ENCODE results near the gene MEF2C. TPM values are rescaled to one million over a fixed set of nuclear protein-coding genes. Genes with fewer than 3 reads are reported as not detected.

MEF2C gene
- total and polyA plus RNA-seq, 2 of the 13 experiments (the other 11 are each of a cell fraction or from before 2014, with no cell fraction given) = 0.02 TPM; not detected in 1

DNA sequence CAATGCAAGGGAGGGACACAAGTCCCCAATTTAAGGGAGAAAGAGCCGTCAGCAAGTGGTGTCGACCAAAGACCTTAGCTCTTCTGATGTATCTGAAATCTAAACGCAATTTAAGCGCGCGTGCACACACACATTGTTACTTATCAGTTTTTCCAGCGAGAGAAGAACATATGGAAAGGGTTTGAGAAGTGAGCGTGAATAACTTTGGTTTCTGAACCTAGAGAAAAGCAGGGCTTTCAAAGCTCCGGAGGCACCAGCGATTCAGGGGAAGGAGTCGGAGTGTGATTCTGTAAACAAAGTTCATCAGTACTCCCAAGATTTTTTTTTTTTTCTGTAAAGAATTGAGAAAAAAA, 191.8 kb downstream of the MEF2C start:
- BruUV-seq (replicated peaks) = no TSS peak
- H3K9ac ChIP-seq (ENCODE audit: insufficient read depth, low read depth, low read length) = no peak overlapping the region
- no peak overlapping the region for H2AFZ ChIP-seq (ENCODE audit: low read length)
- WGBS (ENCODE audit: low lambda C conversion rate) = 9% methylated on average over 11 of the region's 11 CpGs
- ATAC-seq = peak; percentile 26; the same call in 2 of the 3 replicates
- POLR2A ChIA-PET = no interaction called here
- H4K20me1 ChIP-seq (ENCODE audit: insufficient read depth, low read length) = no peaks in the 10 kb centered on the region
- no peak for FAIRE-seq
- CTCF ChIA-PET (ENCODE audit: low intra/inter-chr PET ratio, low total read pairs) = interaction anchor here (1.8 kb wide), 1 partner anchor 910 kb away, joined by 32 read pairs; no protein-coding TSS in a partner anchor
- in situ Hi-C loops (cut with HindIII; ENCODE audit: extremely low pct_ligation_motif_present, low pct_unique_long_range_greater_than_20kb) (loop anchor here (25.0 kb wide), 1 partner anchor 1279 kb away; the partner anchor contains the start of gene CCNH), intact Hi-C loops (cut with micrococcal nuclease; ENCODE audit: unreplicated experiment) (loop anchor here (1.0 to 2.0 kb wide), 2 partner anchors 910 to 1266 kb away; no protein-coding TSS in a partner anchor)
- H3K4me1 ChIP-seq (ENCODE audit: insufficient read depth, low read length) = no peaks in the 10 kb centered on the region
- H3K4me2 ChIP-seq (ENCODE audit: low read depth, low read length) = peak overlapping the region; percentile 32
- H3K9me3 ChIP-seq (ENCODE audit: low read length) = no peaks in the 10 kb centered on the region
- peaks cover 7 to 79% of the 10 kb centered on the region in 2 experiments; a peak in 4 of 5 replicates for H3K27me3 ChIP-seq (ENCODE audit: control insufficient read depth in 1 of 2, insufficient read depth in 2 of 2, low read length in 2 of 2)
- TF ChIP-seq ZBTB34 (CRISPR knock-in tag; IDR thresholded peaks at IDR 0.05) = no peak
- TF ChIP-seq ZSCAN22 (CRISPR knock-in tag; IDR thresholded peaks at IDR 0.05) = no peak
- TF ChIP-seq ZNF782 (CRISPR knock-in tag; IDR thresholded peaks at IDR 0.05; ENCODE audit: borderline replicate concordance) = 0 out of 2 replicates have a peak, but pooled peaks have one; percentile 5
- 0 out of 2 replicates have a peak, but pooled peaks have one; percentile 40 for TF ChIP-seq EZH2 (conservative IDR thresholded peaks at IDR 0.05; ENCODE audit: low read depth, low read length)
- TF ChIP-seq NFIC (IDR thresholded peaks at IDR 0.05; ENCODE audit: low read length) = no peak
- H3K79me2 ChIP-seq (ENCODE audit: insufficient read depth, low read length) = no peaks in the 10 kb centered on the region
- DNase-seq (ENCODE audit: low spot score) = no peak
- H3K36me3 ChIP-seq (replicated peaks in 1 of 2; ENCODE audit: control insufficient read depth in 1 of 2, insufficient read depth in 2 of 2, low read length in 2 of 2) = no peaks in the 10 kb centered on the region
- no peak overlapping the region for H3K4me3 ChIP-seq (replicated peaks in 1 of 3; ENCODE audit: insufficient read depth in 1 of 3, low read depth in 2 of 3, low read length in 3 of 3)
- H3K27ac ChIP-seq (ENCODE audit: extremely low read length, insufficient read depth, low read length) = no peak overlapping the region
